HG03108 (cell line): Measurements from ENCODE around the gene CAB39L.
A peak's percentile ranks its signal among the peaks of the same experiment; 100 is the strongest.

ENCODE experiments used
- ATAC-seq: cut with Tn5 transposase; IDR thresholded peaks from one replicate; pipeline ENCODE4 v1.9.1; 2021; ENCODE audit warnings: moderate library complexity; ENCODE audit not compliant: unreplicated experiment

CAB39L gene

GRCh38 chr13:49443704-49444523 lies at the start of gene CAB39L, which contains the start of gene SETDB2:
Gene CAB39L, minus strand, starts transcription at chr13:49444064. Its CDS starts 61,154 bp downstream, at chr13:49382910.
Gene SETDB2, plus strand, starts transcription at chr13:49444274. Its CDS starts 7,620 bp downstream, at chr13:49451894.
- peak; percentile 93 for ATAC-seq

DNA sequence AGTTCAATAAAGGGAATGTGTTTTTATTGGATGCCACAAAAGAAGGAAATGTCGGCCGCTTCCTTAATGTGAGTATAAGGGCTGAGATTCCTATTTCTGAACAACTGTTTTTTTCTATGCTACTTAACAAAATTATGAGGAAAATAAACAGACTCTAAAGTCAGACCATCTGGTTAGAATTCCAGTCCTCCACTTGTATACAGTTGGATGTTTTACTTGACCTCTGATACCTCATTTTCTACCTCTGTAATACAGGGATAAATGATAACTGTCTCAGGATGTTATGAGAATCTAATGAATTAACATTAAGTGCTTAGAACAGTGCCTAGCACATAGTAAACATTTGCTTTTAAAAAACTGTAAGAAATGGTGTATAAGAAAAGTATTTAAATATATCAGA lies 44.7 kb upstream of the CAB39L start:
- ATAC-seq: no peak

GRCh38 chr13:49481788-49482187 lies 37.9 kb upstream of the CAB39L start:
- no peak for ATAC-seq

GRCh38 chr13:49476529-49476928 lies 32.7 kb upstream of the CAB39L start:
- ATAC-seq: no peak

DNA sequence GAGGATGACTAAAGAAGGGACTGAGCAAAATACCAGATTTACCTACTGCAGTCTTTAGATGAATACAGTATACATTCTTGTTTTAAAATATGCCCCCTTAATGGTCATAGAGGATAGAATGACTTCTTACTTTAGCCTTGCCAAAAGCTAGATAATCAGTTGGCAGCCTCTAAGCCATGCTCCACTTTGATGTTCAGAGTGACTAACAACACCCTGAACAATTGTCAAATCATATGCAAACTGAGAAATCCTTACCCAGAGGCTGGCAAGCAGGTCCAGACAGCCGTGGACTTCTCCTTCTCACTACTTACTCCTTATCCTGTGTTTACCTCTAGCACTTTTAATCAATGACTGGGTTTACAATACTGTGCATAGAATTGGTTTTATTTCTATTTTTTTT lies 28.3 kb upstream of the CAB39L start:
- no peak for ATAC-seq

DNA sequence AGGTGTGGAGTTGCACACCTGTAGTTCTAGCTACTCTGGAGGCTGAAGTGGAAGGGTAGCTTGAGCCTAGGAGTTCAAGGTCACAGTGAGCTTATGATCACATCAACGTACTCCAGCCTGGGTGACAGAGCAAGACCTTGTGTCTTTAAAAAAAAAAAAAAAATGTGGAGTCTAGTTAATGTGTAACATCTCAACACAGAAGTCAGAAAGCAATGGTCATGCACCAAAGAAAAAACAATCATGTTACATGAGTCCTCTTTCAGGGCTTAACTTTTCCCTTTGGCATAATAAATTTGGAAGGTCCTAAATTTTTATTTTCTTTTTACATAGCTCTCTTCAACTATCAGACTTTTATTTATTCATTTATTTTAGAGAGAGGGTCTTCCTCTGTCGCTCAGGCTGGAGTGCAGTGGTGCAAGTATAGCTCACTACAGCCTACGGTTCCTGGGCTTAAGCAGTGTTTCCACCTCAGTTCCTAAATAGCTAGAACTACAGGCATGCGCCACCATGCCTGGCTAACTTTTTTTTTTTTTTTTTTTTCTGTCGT lies 22.5 kb upstream of the CAB39L start:
- ATAC-seq: no peak

DNA sequence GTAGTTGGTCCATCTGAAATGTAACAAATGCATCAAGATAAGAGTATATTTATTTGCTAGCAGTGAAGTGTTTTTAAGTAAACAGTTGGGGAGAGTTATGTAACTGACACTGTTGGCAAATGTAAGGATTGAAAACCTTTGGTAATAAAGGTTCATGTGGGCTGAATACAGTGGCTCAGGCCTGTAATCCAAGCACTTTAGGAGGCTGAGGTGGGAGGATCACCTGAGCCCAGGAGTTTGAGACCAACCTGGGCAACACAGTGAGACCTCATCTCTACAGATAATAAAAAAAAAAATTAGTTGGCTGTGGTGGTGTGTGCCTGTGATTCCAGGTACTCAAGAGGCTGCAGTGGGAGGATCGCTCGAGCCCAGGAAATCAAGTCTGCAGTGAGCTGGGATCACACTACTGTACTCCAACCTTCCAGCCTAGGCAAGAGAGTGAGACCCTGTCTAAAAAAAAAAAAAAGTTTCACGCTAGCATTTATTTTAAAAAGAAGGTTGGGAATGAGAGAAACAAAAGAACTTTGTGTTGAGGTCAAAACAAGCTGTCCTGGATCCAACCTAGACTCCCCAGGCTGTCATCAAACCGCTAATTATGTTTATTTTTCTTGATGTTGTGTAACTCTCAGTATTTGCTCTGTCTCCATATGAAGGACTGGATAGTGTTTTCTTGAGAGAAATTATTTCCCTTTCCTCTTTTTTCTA lies 20.9 kb upstream of the CAB39L start:
- no peak for ATAC-seq

GRCh38 chr13:49464085-49464484 lies 20.2 kb upstream of the CAB39L start:
- ATAC-seq: no peak

GRCh38 chr13:49459580-49459979 lies 15.7 kb upstream of the CAB39L start:
- ATAC-seq: no peak

GRCh38 chr13:49457221-49457620 lies 13.4 kb upstream of the CAB39L start:
- no peak for ATAC-seq

- ATAC-seq: no peak
Measured at GRCh38 chr13:49456156-49456555, 12.3 kb upstream of the CAB39L start.

- no peak for ATAC-seq
Measured at GRCh38 chr13:49455007-49455398, 11.1 kb upstream of the CAB39L start.

GRCh38 chr13:49454388-49455006 lies 10.6 kb upstream of the CAB39L start:
- ATAC-seq: peak; percentile 96

DNA sequence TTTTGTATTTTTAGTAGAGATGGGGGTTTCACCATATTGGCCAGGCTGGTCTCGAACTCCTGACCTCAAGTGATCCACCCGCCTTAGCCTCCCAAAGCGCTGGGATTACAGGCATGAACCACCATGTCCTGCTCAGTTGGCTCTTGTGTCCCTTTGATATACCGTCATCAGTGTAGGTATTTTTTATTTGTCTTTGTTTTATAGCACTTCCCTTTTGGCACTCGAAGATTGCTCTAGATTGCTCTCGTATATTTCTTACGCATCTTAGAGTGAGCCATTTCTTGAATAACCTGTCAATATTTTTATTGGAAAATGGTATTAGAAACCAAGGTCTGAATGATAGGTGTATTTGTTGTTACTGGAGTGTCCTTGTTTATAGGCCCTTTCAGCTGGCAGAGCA lies 9.6 kb upstream of the CAB39L start:
- no peak for ATAC-seq

DNA sequence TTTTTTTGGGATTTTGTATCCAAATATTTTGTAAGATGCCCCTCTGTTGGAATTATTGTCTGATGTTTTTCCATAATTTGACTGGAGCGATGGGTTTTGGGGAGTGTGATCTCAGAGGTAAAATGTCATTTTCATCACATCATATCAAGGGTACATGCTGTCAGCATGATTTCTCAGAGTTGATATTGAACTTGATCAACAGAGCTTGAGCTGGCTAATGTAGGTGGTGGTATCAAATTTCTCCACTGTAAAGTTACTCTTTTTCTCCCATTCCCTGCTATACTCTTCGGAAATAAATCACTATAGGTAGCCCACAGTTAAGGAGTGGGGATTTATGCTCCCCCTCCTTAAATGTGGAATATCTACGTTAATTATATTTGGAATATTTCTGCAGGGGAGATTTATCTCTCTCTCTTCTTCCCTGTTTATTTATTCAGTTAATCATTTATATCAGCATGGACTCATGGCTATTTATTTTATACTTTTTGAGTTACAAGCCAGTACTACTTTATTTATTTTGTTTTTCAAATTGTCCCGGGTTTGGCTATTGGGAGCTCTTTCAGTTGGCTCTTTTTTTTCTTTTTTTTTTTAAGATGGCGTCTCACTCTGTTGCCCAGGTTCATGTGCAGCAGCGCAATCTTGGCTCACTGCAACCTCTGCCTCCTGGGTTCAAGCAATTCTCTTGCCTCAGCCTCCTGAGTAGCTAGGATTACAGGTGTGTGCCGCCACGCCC lies 9.0 kb upstream of the CAB39L start:
- ATAC-seq: no peak

- ATAC-seq: no peak
Measured at GRCh38 chr13:49450105-49450819, 6.4 kb upstream of the CAB39L start.

DNA sequence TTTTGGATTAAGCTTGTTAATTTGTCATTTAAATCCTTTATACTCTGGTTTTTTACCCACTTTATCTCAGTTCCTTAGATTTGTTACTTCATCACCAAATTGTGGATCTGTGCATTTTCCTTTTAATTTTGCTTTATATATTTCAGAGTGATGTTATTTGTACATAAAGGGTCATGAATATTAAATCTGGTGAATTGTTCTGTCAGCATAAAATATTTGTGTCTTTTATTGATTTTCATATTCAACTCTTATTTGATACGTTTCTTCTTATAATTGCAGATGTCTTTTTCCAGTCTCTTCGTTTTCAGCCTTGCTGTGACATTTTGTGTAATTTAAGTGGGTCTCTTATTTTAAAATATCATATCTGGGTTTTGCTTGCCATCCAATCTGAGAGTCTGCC lies 4.9 kb upstream of the CAB39L start:
- ATAC-seq: no peak

DNA sequence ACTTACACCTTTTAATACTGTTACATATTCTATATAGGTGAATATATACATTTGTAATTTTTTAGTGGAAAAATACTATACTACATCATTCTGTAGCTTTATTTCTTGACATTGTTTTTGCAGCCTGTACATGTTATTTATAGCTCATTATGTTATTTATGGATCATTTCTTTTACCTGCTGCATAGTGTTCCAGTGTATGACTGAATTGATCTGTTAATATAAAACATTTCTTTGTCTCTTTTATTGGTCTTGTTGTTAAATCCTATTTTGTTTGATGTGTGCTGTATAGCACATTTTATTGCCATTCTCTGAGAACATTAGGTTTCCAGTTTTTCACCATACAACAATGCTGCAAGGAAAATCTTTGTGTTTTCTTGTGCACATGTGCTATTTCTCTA lies 2.6 kb upstream of the CAB39L start:
- no peak for ATAC-seq

DNA sequence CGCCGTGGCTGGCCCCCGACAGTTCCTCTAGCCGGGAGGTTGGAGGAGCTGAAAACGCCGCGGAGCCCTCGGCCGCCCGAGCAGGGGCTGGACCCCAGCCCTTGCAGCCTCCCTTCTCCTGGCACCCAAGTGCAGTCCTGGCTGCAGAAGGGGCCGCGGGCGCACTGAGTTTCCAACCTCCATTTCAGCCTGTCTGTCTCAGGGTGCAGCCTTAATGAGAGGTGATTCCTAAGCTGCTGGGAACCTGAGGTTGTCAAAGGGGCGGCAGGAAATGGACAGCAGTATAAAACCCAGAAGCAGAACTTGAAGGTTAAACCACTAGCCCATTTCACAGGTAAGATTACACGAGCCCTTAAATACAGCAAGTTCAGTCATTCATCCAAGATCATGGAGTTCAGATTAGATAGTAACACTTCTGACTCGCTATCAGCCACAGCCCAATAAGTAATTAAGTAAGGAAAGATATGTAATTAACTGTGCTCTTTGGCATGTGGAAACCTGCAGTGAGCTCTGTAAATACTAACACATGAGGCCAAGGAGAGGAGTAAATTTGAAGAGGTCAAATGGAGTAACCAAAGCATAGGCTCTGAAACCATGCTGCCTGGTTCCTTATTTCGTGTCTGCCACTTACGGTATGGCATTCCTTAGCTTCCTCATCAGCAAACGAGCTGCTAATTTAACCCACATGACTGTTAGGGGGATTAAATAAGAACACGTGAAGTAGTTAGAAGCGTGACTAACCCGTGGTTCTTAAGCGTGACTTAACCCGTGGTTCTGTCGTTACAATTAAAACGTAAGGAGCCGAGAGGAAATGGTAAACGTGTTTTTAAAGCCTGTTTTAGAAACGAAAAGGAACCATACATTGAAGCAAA lies 896 bp upstream of the CAB39L start:
- ATAC-seq: no peak
